ENCODE measurements around the gene TSPAN9.

Gene TSPAN9

DNA sequence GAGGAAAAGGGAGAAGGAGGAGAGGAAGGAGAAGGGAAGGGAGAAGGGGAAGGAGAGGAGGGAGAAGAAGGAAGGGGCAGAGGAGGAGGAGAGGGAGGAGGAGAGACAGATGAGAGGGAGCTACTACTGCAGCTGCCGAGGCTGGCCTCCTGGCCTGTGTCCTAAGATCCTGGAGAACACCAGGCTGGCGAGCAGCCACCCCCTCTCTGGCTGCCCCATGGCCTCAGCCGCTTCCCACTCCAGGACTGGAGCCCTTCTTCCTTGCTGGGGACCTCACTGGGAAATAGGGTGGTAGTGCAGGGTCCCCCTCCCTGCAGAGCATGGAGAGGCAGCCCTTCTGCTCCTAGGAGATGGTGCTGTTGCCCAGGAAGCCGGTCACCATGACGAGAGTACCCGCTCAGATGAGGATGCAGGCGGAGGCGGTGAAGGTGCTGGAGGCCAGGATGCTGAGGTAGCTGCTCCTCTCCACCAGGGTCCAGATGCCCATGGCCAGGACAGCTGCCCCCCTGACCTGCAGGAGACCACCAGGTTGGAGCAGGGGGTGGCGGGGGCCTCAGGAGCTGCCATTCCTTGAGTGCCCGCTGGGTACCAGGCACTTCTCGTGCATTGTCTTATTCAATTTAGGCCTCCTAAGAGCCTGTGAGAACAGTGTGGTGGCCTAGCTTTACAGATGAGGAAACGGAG, 246.0 kb downstream of the TSPAN9 start:
- no peak for DNase-seq

DNA sequence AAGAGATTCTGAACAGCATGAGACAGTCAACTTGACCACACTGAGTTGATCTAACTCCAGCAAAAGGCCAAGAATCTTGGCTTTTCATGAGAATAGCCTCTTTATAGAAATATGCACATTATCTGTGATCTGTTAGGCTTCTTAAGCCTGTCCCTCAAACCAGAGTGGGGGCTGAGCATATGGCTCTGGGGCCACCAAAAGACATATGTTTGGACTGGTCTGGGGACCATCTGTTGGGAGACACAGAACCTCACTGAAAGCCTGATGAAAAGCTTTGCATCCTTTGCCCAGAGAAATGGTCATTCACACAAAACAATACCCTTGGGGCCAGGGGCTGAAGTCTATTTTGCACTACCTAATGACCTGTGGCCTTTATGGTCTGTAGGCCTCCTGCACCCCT, 248.6 kb downstream of the TSPAN9 start:
- DNase-seq: no peak

DNA sequence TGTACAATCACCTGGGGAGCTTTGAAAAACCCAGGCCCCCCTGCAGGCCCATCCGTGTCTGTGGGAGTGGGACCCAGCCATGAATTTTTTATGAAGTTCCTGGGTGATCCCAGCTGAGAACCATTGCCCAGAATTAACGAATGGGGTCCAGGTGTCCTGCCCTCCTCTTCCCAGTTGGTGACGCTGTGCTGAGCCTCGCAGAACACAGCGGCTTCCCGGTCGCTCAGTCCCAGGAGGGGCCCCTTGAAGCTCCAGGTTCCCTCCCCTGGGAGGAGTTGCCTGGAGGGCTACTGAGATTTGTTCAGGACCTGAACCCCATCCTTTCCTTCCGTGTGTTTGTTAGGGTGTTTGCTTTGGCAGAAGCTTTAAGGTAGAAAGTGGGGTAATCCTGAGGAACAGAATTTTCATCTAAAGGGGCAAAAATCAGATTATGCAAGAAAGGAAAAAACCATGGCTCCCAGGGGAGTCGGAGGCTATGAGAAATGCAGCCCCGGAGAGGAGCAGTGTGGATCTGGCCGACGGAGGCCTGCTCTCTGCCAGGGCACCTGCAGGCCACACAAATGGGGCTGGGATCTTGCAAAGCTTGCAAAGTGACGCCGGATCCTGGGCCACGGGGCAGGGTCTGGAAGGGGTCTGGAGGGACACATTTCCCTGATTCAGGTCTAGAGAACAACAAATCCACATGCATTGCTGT, 249.1 kb downstream of the TSPAN9 start:
- DNase-seq: no peak

DNA sequence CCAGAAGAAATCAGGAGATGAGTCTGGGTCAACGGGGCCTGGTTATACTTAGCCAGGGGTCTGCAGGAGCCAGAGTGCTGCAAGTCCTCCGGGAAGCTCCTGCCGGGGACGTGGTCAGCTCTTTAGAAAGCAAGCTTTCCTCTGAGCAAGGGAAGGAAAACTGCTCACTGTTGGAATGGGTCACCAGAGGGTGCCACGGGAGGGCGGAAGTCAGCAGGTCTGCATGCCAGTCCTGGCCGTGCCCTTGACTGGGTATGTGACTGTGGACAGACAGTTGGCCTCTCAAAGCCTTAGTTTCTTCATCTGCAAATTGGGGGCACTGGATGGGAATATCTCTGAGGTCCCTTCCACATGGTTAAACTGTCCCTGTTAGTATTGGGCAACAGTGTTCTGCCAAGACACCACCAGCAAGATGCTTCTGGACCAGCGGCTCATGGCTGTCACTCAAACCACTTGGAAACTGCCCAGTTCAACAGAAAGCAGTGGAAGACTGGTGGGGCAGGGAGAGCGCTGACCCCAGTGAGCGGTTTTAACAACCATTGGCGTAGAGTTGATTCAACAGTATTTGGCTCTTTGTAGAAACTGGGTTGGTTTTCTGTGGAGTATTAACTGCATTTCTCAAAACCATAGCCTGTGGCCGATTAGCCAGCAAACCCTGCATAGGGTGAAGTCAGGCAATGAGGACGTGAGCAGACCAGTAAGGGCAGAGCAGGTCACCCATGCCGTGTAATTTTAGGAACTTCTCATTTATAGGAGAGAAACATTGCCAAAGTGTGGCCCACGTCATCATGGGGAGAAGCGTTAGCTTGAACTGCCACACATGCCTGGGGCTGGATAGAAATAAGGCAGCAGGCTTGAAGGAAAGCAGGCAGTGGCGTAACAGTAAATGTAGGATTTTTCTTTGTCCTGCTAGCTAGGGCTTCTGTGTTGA, 249.9 kb downstream of the TSPAN9 start:
- no peak for DNase-seq

DNA sequence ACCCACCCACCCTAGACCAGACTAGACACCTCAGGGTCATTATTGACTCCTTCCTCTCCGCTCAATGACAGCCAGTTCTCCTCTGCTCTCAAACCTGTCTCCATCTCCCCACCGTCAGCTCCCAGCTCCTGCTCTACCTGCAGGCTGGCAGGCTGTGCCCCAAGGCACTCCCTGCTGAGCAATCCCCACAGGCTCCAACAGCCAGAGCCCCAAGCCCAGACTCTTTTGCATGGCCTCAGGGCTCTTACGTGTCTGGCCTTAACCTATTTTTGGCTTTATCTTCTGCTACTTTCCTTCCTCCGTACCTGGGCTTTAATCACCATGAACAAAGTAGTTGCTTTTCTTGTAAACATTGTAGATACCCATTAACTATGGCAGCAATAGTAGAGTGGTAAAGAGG, 250.9 kb downstream of the TSPAN9 start:
- DNase-seq: no peak

DNA sequence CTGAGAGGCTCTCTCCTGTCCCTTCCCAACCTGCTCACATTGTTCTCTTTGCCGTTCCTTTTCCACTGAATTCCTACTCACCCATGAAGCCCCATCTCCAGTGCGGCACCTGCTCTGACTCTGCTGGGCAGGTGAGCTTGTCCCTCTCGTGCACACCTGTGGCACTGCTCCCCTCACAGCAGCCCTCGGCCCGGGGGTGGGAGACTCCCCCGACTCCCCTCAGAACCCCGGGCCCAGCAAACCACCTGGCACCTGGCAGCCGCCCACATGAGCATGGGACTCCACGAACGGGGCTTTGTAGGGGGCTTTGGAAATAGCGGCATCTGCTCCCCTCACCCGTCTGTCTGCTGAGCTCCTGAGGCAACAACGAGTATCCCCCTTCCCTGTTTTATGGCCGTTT, 251.4 kb downstream of the TSPAN9 start:
- no peak for DNase-seq

DNA sequence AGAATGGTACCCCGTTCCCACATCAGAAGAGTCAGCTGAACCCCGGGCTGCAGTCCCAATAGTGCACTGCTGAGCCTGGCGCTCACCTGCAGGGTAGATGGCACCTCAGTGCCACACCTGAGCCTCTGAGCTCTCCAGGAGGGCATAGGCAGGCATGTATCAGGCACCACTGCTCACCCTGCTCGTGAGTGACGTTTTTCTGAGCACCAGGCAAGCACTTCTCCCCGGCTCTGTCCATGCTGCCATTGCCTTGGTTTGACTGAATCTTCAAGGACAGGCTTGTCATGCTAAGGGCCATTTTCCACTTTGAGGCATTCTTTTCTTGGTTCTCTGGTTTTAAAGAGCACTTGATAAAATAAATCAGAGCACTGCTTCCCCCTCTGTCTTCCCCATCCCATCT, 252.2 kb downstream of the TSPAN9 start:
- no peak for DNase-seq

DNA sequence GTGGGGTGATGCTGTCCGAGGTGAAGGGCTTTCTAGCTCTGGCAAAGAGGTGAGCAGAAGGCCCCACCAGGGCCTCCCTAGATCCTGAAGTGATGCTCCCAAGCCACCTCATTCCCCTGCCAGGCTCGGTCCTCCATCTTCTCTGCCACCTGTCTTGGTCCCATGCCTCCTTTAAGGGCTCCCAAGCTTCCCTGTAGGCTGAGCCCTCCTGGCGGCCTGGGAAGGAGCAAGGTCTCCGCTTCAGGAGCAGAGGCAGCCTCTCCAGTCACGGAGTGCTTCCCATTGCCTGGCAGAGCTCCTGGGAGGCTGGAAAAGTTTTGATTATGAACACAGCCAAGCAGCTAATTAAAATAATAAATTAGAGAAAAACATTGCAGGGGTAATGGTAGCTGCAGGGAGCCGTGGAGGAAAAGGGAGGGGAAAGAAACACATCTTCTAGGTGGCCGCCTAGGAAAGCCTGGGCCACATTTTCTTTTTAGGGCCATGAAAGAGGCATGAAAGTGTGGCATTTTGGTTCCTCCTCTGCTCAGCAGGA, 253.9 kb downstream of the TSPAN9 start:
- no peak for DNase-seq

DNA sequence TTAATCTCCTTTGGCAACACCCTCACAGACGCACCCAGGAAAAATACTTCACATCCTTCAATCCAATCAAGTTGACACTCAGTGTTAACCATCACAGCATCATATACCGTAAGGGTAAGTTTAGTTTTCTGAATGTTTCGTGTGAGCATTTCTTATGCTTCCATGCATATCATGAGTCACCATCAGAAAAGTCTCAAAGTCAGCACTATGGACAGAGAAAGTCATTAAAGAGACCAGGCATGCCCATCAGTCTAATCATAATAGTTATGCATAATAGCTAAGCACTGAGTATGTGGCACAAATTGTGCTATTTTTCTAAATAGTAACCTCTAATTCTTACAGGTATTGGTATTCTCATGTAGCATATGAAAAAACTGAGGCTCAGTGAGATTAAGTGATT, 255.0 kb downstream of the TSPAN9 start:
- DNase-seq: no peak

DNA sequence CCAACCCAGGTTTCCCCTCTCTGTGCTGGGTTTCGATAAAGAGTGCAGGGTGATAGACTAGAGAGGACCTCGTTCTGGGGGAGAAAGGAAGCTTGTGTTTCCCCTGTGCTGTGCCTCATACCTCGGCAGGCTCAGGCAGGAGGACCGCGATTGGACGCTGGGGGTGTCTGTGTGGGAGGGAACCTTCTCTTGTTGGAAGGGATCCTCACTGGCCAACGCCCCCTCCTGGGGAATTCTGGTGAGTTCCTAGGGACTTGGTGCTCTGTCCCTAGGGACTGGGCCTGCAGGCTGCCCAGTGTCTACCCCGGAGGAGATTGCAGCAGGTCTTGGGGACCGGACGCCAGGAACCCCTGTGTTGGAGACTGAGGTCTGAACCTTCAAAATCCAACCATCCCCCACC, 256.4 kb downstream of the TSPAN9 start:
- DNase-seq: no peak

DNA sequence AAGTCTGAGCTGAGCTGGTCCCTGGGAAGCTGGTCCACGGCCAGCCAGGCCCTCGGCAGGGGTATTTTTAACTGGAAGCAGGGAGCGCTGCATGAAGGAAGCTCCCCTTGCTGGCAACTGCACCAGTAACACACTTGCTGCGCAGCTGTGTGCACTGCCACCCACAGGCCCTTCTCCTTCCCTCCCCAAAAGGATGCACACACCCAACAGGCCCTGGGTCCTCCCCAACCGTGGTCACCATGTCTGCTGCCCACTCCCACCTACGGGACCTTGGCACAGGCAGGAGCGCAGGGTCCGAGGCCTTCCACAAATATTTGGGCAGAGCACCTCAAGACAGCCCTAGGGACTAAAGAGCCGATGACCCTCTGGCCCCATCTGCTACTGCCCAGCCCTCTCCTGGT, 256.8 kb downstream of the TSPAN9 start:
- DNase-seq: no peak

DNA sequence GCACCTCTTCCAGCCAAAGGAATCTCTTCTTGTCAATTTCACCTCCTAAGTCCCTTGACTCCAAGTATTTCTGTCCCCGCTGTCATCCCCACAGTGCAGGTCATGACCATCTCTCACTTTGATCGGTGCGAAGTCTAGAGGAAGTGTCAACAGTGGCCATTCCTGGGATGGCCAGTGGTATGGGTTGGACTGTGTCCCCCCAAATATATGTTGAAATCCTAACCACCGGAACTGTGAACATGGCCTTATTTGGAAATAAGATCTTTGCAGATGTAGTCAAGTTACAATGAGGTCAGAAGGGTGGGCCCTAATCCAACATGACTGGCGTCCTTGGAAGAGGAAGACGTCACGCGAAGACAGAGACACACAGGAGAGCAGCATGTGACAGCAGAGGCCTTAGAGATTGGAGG, 257.9 kb downstream of the TSPAN9 start:
- DNase-seq: no peak

Measured in activated CD4-positive, alpha-beta T cell treated with anti-CD3 and anti-CD28 coated beads, Interleukin-10, Interleukin-2, amounts not matched to agents 100 ng/mL and 50 ng/mL, durations not matched to agents 16 hours and 8 hours (primary cell).